ENCODE results near the gene SLC17A9.

SLC17A9 gene

DNA sequence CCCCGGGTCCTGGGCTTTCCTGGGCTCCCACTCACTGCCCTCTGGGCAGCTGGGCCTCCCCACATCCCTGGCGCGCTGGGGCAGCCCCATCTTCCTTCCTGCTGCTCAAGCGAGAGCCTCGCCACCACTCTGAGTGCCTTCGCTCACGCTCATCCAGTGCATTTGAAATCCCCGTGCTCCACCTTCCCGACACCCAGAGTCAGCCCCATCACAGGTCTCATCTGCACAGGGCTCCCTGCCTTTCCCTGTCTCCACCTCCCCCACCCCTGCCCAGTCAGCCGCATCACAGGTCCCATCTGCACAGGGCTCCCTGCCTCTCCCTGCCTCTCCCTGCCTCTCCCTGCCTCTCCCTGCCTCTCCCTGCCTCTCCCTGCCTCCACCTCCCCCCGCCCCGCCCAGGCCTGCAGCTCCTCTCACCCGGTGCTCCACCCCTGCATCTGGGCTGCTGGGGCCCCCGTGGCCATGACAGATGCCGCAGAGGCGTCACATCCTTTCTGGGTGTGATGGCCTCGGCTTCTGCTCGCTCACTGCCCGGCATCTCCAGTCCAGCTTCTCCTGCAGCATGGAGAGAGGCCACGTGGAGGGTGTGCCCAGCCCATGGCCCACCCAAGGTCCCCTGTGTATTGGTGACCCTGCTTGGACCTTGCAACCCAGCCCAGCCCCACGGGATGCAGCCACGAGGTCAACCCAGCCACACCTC is 63.3 kb downstream of the SLC17A9 start:
- no peak for DNase-seq

DNA sequence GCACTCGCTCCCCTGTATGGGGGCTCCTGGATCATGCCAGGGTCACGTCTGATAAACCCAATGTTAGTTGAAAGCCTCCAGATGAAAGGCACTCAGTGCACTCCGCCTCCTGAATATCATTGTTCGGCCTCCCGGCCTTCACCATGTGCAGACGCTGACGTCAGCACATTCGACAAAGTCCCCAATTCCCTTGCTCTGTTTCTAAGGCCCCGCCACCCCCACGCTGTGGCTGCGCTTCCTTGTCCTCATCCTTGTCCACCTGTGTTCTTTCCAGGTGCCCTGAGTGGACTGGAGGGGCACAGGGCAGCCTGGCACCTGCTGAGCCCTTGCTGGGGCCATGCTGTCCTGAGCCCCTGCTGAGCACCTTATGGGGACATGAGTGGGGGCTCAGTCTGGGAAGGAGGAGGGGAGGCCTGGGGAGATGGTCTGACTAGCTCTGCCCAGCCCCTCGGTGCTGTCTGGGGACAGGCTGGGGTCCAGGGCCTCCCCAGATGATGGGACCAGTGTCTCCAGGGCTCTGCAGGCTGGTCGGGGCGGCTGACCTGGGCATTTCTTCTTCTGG is 64.1 kb downstream of the SLC17A9 start:
- no peak for DNase-seq

DNA sequence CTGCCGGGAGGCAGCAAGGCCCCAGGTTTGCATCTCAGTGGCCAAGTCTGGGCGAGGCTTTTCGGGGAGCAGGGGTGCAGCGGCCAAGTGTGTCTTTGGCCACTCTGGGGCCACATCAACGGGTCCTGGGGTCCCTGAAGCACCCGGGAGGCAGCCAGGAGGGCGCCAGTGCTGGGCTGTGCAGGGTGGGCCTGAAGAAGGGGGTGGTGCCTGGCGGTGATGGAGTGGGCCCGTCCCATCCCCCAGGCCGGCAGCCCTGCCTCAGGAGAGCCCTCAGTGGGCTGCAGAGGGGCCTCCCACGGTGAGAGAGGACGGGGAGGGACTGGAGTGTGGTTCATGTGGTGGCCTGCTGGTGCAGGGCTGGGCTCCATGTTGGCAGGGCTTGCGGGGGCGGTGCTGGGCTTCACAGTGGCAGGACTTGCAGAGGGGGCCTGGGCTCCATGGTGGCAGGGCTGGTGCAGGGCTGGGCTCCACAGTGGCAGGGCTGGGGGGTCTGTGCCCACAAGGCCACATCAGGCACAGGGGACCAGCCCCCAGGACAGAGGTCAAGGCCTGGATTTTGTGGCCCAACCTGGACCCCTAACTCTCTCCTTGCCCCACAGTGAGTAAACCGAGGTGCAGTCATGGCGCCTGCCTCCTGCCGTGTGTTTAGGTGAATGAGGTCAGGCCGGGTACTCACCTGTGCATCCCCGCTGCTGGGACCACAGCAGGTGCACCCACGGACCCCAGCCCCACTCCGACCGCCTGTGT is 64.7 kb downstream of the SLC17A9 start:
- no peak for DNase-seq

DNA sequence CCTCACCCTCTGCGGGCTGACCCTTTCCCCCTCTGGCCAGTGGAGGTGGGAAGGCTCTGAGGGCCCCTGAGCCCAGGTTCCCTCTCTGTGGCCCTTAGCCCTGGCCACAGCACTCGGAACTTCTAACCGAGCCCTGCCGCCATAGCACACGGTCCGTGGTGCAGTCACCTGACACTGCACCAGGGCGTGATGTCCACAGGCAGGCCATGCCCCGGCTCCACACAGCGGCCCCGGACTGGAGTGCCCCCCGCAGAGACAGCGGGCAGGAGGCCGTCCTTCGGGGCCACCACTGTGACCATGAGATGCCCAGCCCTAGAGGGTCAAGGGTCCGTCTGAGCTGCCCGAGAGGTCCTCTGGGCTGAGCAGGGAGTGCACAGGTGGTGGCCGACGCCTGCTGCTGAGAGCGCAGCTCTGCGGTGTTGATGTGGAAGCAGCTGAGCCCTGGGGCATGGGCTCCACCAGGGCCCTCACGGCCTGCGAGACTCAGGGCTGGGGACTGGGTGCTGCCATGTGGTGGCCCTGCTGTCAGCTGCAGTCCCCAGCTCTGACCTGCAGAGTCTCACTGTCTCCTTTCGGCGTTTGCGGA is 65.4 kb downstream of the SLC17A9 start:
- DNase-seq: no peak

Measured in nucleus accumbens (tissue), 56 donors.